ENCODE results near the gene ASB8. TPM values are rescaled to one million over a fixed set of nuclear protein-coding genes. Genes with fewer than 3 reads are reported as not detected.

The ASB8 gene
- 10 to 100 TPM; 36.0 to 45.3 (median 38.7) TPM for polyA plus RNA-seq (ENCODE audit: insufficient read length in 4 of 4)

DNA sequence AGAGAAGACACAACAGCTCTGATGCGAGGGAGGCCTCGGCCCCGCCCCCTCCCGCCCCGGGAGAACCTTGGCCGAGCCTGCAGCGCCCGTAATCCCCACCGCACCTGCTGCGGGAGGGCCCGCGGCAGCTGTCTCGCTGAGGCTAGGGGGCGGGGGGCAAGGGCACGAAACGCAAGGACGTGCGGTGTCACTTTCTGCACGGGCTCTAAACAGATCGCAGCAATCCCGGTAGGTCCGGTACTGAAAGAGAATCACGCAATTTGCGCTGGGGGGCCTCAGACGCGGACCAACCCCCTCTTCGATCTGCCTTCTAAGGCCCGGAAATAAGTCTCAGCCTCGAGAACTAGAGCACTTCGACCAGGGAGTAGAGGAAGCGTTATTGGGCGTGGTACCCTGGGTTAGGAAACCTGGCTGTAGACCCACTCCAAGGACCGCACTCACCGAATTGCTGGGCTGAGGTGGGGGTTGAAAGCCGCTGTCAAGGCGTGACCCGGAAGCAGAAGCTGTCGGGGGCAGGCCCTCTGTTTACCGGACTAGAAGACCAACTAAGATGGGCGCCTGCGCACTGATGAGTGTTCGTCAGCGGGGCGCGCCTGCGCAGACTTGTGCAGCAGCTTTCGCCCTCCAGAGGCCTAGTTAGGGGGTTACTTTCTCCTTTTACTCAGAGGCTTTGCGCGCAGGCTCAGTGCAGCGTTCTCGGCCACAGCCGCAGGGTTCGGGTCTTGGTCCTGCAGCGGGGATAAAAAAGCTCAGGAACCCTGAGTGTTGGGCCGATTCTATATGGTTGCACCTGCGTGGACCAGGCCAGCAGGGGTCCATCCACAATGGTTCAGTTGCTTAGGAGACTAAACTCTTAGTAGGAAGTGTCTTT is at the start of gene ASB8:
Gene ASB8 (minus strand): TSS at position 498 of the 871 bp plus-strand sequence. CDS start 4,019 bp downstream, outside the sequence.
- DNase-seq (ENCODE audit: low read depth in 4 of 4, low spot score in 3 of 4): peak; percentile 95 to 96 (median 96)

DNA sequence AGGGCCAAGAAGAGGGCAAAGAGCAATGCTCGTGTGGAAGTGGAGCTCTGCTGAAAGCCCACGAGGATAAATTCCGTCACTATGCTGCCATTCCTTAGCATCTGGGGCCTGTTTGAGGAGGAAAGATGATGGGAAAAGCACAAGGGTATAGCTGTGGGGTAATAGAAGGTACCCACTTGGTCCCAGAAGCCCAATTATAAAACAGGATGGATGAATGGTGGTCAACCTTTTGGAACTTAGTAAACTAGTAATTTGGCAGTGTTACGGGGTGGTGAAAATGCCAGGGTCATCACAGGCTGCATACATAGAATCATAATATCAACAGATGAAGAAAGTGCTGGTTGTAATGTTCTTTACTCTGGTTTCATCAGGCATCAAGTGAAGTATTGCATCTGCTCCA is 45.9 kb upstream of the ASB8 start, which contains the start of gene OR10AD1:
Gene OR10AD1 (minus strand): TSS at position 101 of the 400 bp plus-strand sequence. CDS start 0 bp downstream, at position 101.
- DNase-seq (ENCODE audit: low read depth in 4 of 4, low spot score in 3 of 4): no peak

- no peak for DNase-seq (ENCODE audit: low read depth in 4 of 4, low spot score in 3 of 4)
Measured at GRCh38 chr12:48202766-48203165, 45.5 kb upstream of the ASB8 start.

- DNase-seq (ENCODE audit: low read depth in 4 of 4, low spot score in 3 of 4): no peak
Measured at GRCh38 chr12:48201516-48201915, 44.2 kb upstream of the ASB8 start.

DNA sequence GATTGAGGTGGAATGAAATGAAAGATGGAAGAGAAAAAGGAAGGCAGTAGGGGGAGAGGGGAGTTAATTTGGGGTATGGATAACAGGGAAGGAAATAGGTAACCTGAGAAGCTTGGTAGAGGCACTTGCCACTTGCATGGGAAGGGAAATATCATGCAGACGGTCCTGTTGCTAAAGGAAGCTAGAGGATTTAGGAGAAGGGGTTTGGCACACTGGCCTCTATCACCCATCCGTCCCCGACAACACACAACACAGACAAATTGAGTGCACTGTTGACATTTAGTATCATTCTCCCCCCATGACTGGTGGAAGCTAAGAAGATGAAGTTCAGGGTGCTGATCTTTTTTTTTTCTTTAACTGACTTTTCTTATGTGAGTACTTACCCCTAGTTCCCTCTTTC is 43.8 kb upstream of the ASB8 start:
- DNase-seq (ENCODE audit: low read depth in 4 of 4, low spot score in 3 of 4): no peak

DNA sequence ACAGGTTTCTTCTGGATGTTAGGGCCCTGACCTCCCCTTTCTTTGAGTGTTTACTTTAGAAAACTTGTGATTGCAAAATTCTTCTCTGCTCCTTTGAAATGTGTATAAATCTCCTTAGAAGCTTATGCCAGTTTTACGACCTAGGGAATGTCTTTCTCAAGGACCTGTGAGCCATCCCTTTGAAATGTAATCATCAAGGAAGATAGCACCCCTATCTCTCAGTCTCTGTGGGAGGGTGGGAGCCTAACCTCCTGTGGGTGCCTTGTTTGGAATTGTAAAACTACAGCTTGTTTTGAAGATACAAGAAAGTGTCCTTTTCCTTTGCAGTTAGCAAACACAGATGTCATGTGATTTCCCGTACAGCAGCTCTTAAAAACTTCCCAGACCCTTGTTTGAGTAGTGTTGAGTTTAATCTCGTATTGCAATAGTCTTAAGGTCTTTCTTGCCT is 42.5 kb upstream of the ASB8 start:
- DNase-seq (ENCODE audit: low read depth in 4 of 4, low spot score in 3 of 4): no peak

- no peak for DNase-seq (ENCODE audit: low read depth in 4 of 4, low spot score in 3 of 4)
Measured at GRCh38 chr12:48198985-48199384, 41.7 kb upstream of the ASB8 start.

GRCh38 chr12:48198672-48198971 is 41.3 kb upstream of the ASB8 start:
- no peak for DNase-seq (ENCODE audit: low read depth in 4 of 4, low spot score in 3 of 4)

DNA sequence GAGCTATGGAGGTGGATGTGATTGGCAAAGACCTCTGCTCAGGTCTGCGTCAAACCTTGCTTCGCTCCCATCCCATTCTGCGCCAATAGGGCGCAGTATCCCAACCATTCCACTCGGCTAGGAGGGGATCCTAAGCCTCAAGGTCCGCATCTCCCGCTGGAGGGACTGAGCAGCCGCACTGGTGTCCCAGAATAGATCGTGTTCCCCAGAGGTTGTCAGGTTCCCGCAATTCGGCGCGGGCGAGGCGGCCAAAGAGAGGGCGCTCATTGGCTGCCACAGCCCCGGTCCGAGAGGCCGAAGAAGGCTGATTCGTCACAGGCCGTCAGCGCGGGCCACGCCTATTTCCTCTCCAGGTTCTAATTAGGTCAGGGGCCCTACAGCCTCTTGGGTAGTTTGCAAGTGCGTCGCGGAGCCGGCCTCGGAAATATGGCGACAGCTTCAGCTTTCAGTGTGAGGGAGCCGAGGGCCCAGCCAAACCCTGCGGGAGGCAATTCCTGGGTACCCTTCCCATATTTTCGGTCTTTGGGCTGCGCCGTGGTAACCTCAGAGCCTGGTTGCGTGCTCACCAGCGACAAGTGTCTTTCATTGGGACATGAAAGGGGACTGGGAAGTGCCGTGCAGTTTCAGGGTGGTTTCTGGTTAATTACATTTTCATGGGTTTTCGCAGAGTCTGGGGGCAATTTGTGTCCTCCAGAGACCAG is 40.8 kb upstream of the ASB8 start:
- DNase-seq (ENCODE audit: low read depth in 4 of 4, low spot score in 3 of 4): peak; percentile 84 to 91 (median 90)

DNA sequence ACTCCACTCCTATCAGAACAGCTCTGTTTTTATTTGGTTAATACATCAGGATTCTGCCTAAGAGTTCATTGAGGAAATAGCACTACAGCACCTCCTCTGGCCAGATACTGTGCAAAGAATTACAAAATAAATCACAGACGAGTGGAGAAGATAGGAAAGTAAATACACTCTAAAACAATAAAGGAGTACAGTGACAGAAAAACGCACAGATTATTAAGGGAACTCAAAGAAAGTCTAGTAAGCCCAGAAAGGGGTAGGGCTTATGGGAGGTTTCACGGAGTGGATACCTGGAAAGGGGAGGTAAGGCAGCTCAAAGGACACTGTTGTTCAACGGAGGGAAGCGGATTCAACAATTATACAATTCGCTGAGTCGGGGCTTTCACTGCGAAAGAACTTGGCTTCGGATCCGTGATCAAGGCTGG is 40.2 kb upstream of the ASB8 start:
- DNase-seq (ENCODE audit: low read depth in 4 of 4, low spot score in 3 of 4): no peak

DNA sequence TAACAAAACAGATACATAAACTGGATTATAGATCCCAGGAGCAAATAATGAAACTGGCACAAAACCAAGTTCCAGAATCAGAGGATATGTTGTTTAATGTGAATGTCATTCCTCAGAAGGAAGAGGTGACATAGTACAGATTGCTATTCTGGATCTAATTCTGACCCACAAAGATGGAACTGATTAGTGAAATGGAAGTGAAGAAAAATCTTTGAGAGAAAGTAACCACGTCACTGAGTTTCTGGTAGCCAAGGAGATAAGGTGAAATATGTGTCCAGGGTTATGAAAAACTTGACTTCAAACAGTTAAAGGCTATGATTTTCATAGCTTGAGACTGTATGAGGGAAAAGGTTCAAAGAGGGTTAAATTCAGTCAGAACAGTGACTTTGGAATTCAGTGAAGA is 37.5 kb upstream of the ASB8 start:
- DNase-seq (ENCODE audit: low read depth in 4 of 4, low spot score in 3 of 4): no peak

DNA sequence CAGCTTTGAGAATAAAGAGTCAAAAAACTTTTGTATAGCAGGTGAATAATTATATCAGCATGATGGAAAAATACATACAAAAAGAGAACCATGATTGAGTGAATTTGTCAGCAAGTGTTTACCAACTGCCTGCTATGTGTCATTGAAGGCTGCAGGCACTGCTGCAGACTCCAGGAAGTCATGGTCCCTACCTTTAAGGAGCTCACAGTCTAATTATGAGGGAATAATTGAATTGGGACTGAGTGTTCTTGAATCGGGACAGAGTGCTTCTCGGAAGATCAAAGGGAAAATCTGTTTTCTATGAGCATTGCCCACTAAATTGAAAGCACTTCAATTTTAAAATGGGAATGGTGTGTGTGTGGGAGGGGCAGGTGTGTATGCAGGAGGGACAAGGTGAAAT is 36.3 kb upstream of the ASB8 start:
- no peak for DNase-seq (ENCODE audit: low read depth in 4 of 4, low spot score in 3 of 4)

DNA sequence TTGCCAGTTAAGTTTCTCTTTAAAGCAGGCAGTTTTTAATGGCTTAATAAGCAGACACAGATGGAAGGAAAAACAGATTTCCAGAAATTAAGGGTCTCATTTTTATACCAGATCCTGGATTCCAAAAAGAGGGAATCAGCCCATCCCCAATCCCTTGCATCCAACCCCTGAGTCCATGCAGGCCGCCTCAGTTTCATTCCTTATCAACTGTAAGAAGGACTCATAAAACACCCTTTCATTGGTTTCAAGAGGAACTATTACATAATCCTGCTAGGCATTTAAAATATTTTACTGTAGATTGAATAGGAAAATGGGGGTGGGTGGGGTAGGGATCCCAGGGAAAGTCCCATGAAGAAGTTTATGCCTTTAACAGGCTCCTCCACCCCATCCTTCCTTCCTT is 35.5 kb upstream of the ASB8 start:
- DNase-seq (ENCODE audit: low read depth in 4 of 4, low spot score in 3 of 4): no peak

DNA sequence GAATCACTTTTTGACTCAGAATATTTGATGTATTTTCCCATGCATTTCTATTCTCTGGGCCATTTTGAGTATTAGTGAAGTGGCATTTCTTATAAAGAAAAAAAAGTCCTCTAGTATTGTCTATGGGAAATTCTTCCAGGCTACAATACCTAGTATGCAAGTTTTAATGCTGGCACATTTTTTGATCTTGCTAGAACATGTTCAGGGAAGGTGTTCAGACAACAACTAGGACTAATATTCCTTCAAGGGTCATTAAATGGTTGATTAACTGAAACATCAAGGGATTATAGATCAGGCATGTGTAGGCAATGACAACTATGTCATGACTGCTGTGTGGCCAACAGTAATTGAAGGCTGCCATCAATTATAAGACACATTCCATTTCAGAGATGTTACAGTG is 33.8 kb upstream of the ASB8 start:
- DNase-seq (ENCODE audit: low read depth in 4 of 4, low spot score in 3 of 4): no peak

DNA sequence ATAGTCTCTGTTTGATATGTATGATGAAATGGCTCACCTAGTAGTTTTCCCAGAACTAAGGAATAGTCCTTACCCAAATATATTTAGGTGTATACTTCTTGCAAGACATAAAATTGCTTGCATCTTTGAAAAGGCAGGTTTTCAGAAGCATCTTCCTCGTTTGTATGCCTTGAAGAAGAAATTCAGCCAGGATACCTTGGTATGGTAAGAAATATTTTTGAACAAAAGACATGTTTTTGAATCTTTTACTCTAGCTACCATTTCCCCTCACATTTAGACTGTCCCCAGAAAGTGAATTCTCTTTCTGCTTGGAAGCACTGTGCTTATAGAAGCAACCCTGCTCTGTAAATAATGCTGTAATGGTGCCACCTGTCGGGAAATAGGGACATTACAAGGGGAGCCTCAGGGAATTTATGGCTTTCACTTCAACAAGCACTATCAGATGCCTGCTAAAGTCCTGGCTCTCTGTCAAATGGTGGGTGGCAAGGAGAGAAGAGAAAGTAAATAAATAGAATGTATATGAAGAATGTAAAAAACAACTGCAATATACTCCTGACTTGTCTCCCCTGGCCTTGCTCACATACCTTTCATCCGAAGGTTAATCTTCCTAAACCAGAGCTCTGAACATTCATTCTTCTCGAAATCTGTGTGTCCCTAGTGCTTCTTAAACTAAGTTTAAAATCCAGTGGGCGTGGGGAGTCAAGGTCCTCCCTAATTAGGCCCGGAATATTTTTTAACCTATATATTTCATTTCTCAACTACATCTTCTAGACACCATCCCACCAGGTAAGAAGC is 32.2 kb upstream of the ASB8 start:
- peak in 2 of 4 donors; percentile 60 to 71 for DNase-seq (ENCODE audit: low read depth in 4 of 4, low spot score in 3 of 4)

- DNase-seq (ENCODE audit: low read depth in 4 of 4, low spot score in 3 of 4): no peak
Measured at GRCh38 chr12:48187916-48188695, 30.8 kb upstream of the ASB8 start.

GRCh38 chr12:48185181-48185919 is 28.0 kb upstream of the ASB8 start:
- no peak for DNase-seq (ENCODE audit: low read depth in 4 of 4, low spot score in 3 of 4)

DNA sequence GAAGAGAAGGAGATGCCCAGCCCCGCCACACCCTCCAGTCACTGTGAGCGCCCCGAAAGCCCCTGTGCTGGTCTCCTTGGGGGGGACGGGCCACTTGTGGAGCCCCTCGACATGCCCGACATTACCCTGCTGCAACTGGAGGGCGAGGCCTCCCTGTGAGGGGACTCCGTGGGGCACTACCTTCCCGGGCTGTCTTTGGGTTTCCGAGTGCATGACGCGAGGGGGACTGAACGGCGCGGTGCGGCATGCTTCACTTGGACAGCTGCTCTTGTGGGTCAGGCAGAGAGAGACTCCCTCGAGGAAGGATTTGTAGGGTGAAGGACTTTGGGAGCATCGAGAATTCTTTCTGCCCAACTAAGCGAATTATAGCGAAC is 27.2 kb upstream of the ASB8 start:
- DNase-seq (ENCODE audit: low read depth in 4 of 4, low spot score in 3 of 4): no peak

DNA sequence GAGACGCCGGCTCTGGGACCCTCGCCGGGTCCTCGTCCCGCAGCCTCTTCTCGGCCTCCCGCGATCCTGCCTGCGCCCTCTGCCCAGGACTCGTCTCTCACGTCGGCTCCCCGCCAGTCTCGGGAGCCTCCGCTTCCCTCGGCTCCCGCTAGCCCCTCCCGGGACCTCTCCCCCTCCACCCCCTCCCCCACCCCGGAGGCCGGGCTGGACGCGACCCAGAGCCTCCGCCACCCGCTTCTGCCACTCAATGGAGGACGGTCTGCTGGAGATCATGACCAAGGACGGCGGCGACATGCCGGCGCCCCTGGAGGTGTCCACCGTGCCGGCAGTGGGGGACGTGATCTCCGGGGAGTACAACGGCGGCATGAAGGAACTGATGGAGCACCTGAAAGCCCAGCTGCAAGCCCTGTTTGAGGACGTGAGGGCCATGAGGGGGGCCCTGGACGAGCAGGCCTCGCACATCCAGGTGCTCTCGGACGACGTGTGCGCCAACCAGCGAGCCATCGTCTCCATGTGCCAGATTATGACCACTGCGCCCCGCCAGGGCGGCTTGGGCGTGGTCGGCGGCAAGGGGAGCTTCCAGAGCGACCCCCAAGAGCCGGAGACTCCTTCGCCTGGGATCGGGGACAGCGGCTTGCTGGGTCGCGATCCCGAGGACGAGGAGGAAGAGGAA is 26.7 kb upstream of the ASB8 start:
- DNase-seq (ENCODE audit: low read depth in 4 of 4, low spot score in 3 of 4): no peak
